Neural cell (in vitro differentiated cells): Measurements from ENCODE around the gene MR1. TPM values are rescaled to one million over a fixed set of nuclear protein-coding genes. Genes with fewer than 3 reads are reported as not detected.

Experiments
- H2AFZ ChIP-seq: fragments of 200-600, 300-800 bp; sonication (generic), shearing (Covaris generic); 2 replicates; pipeline ENCODE4 v1.6.0; 2014; ENCODE audit warnings: low read depth, mild to moderate bottlenecking, antibody characterized with exemption, low read length, moderate library complexity
- H3F3A ChIP-seq: fragments of 200-600 bp; shearing (Covaris generic); 2 replicates; pipeline ENCODE4 v1.6.1; 2016; ENCODE audit warnings: mild to moderate bottlenecking, moderate library complexity, mixed read lengths, antibody characterized with exemption, low read length; ENCODE audit not compliant: insufficient read depth, poor library complexity, severe bottlenecking
- H3K27ac ChIP-seq: fragments of 200-600, 300-800 bp; sonication (generic), shearing (Covaris generic); 2 replicates; pipeline ENCODE4 v1.5.1; 2014; ENCODE audit warnings: mild to moderate bottlenecking, low read length, moderate library complexity
- H3K27me3 ChIP-seq: fragments of 300-800, 200-600 bp; sonication (generic), shearing (Covaris generic); 2 replicates; pipeline ENCODE4 v1.6.0; 2014; ENCODE audit warnings: mild to moderate bottlenecking, low read depth, low read length, moderate library complexity; ENCODE audit not compliant: insufficient read depth
- H3K36me3 ChIP-seq: fragments of 300-800, 200-600 bp; sonication (generic), shearing (Covaris generic); 2 replicates; pipeline ENCODE4 v1.5.1; 2014; ENCODE audit warnings: mild to moderate bottlenecking, antibody characterized with exemption, low read length, moderate library complexity; ENCODE audit not compliant: insufficient read depth
- H3K4me2 ChIP-seq: fragments of 300-800, 200-600 bp; sonication (generic), shearing (Covaris generic); 2 replicates; pipeline ENCODE4 v1.6.0; 2014; ENCODE audit warnings: mild to moderate bottlenecking, low read length
- H3K4me3 ChIP-seq: fragments of 300-800, 200-600 bp; sonication (generic), shearing (Covaris generic); 2 replicates; pipeline ENCODE4 v1.5.1; 2014; ENCODE audit warnings: mild to moderate bottlenecking, low read length, moderate library complexity
- H3K79me2 ChIP-seq: fragments of 200-600 bp; shearing (Covaris generic); replicated peaks from 2 replicates; pipeline ENCODE4 v1.6.0; 2014; ENCODE audit warnings: mild to moderate bottlenecking, low read length, moderate library complexity; ENCODE audit not compliant: insufficient read depth
- H3K9ac ChIP-seq: fragments of 300-800, 200-600 bp; sonication (generic), shearing (Covaris generic); 2 replicates; pipeline ENCODE4 v1.6.1; 2016; ENCODE audit warnings: mild to moderate bottlenecking, low read length, mixed read lengths
- H3K9me2 ChIP-seq: fragments of 200-600 bp; shearing (Covaris generic); 2 replicates; pipeline ENCODE4 v1.6.1; 2016; ENCODE audit warnings: mild to moderate bottlenecking, low read length, mixed read lengths; ENCODE audit not compliant: insufficient read depth
- H3K9me3 ChIP-seq: fragments of 200-600, 300-800 bp; sonication (generic), shearing (Covaris generic); 2 replicates; pipeline ENCODE4 v1.6.1; 2016; ENCODE audit warnings: mild to moderate bottlenecking, mixed run types, low read length, moderate library complexity, mixed read lengths
- H4K20me1 ChIP-seq: fragments of 200-600 bp; shearing (Covaris generic); 2 replicates; pipeline ENCODE4 v1.6.1; 2016; ENCODE audit warnings: mild to moderate bottlenecking, mixed run types; ENCODE audit not compliant: insufficient read depth
- CTCF ChIP-seq: fragments of 450-650 bp; IDR thresholded peaks from 2 replicates; pipeline ENCODE4 v1.5.1; 2014; ENCODE audit warnings: antibody characterized with exemption, mild to moderate bottlenecking, moderate library complexity; ENCODE audit not compliant: poor library complexity, severe bottlenecking
- EP300 ChIP-seq: fragments of 450-650 bp; conservative IDR thresholded peaks from 2 replicates; pipeline ENCODE4 v1.6.1; 2014; ENCODE audit warnings: antibody characterized with exemption, mild to moderate bottlenecking, moderate library complexity; ENCODE audit not compliant: poor library complexity, severe bottlenecking
- EZH2 ChIP-seq: fragments of 200-600, 300-800 bp; shearing (Covaris generic), sonication (generic); IDR thresholded peaks from 2 replicates; pipeline ENCODE4 v1.6.1; 2014; ENCODE audit warnings: antibody characterized with exemption, low read length, borderline replicate concordance, mild to moderate bottlenecking; ENCODE audit not compliant: insufficient read depth, poor library complexity, severe bottlenecking
- MXI1 ChIP-seq: fragments of 450-650 bp; conservative IDR thresholded peaks from 2 replicates; pipeline ENCODE4 v1.6.1; 2014; ENCODE audit warnings: antibody characterized with exemption, mild to moderate bottlenecking; ENCODE audit not compliant: poor library complexity, severe bottlenecking
- POLR2AphosphoS5 ChIP-seq: IDR thresholded peaks from 2 replicates; pipeline ENCODE4 v1.6.1; 2012
- RAD21 ChIP-seq: fragments of 450-650 bp; conservative IDR thresholded peaks from 2 replicates; pipeline ENCODE4 v1.6.1; 2014; ENCODE audit warnings: antibody characterized with exemption, mild to moderate bottlenecking, moderate library complexity
- SMC3 ChIP-seq: fragments of 450-650 bp; conservative IDR thresholded peaks from 2 replicates; pipeline ENCODE4 v1.6.1; 2014; ENCODE audit warnings: antibody characterized with exemption, mild to moderate bottlenecking, moderate library complexity; ENCODE audit not compliant: poor library complexity
- TAF1 ChIP-seq: IDR thresholded peaks from 2 replicates; pipeline ENCODE4 v1.6.1; 2012; ENCODE audit warnings: low read depth
- polyA plus RNA-seq: library from polyadenylated mRNA; depleted of rRNA; stranded (reverse); fragments of >200 nt; gene quantifications from 2 replicates; pipeline ENCODE4 v1.2.3, GENCODE V29; 2014
- TF ChIP-seq, protein P1 (sequence below): IDR thresholded peaks from 2 replicates; pipeline ENCODE4 v1.6.1; 2012; ENCODE audit warnings: borderline replicate concordance

MR1 gene
- polyA plus RNA-seq, 1 donor from 2014 or later, result not detected

GRCh38 chr1:181089017-181089675, 55.4 kb downstream of the MR1 start:
- no peaks in the 10 kb centered on the region for H4K20me1 ChIP-seq
- TF ChIP-seq RAD21 (no peak), MXI1 (peak; percentile 59), EZH2 (no peak)
- TF ChIP-seq, protein P1, sequence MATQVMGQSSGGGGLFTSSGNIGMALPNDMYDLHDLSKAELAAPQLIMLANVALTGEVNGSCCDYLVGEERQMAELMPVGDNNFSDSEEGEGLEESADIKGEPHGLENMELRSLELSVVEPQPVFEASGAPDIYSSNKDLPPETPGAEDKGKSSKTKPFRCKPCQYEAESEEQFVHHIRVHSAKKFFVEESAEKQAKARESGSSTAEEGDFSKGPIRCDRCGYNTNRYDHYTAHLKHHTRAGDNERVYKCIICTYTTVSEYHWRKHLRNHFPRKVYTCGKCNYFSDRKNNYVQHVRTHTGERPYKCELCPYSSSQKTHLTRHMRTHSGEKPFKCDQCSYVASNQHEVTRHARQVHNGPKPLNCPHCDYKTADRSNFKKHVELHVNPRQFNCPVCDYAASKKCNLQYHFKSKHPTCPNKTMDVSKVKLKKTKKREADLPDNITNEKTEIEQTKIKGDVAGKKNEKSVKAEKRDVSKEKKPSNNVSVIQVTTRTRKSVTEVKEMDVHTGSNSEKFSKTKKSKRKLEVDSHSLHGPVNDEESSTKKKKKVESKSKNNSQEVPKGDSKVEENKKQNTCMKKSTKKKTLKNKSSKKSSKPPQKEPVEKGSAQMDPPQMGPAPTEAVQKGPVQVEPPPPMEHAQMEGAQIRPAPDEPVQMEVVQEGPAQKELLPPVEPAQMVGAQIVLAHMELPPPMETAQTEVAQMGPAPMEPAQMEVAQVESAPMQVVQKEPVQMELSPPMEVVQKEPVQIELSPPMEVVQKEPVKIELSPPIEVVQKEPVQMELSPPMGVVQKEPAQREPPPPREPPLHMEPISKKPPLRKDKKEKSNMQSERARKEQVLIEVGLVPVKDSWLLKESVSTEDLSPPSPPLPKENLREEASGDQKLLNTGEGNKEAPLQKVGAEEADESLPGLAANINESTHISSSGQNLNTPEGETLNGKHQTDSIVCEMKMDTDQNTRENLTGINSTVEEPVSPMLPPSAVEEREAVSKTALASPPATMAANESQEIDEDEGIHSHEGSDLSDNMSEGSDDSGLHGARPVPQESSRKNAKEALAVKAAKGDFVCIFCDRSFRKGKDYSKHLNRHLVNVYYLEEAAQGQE, result no peak
- no peaks in the 10 kb centered on the region for H3F3A ChIP-seq
- peak overlapping the region; percentile 91 for H3K4me3 ChIP-seq
- H3K27ac ChIP-seq, result peak overlapping the region; percentile 47
- no peak overlapping the region for H2AFZ ChIP-seq
- H3K9ac ChIP-seq, result peak overlapping the region; percentile 73
- no peaks in the 10 kb centered on the region for H3K9me3 ChIP-seq
- peaks cover 31% of the 10 kb centered on the region for H3K79me2 ChIP-seq
- peak overlapping the region; percentile 71 for H3K4me2 ChIP-seq
- H3K36me3 ChIP-seq, result no peaks in the 10 kb centered on the region
- H3K27me3 ChIP-seq, result no peaks in the 10 kb centered on the region
- no peaks in the 10 kb centered on the region for H3K9me2 ChIP-seq

DNA sequence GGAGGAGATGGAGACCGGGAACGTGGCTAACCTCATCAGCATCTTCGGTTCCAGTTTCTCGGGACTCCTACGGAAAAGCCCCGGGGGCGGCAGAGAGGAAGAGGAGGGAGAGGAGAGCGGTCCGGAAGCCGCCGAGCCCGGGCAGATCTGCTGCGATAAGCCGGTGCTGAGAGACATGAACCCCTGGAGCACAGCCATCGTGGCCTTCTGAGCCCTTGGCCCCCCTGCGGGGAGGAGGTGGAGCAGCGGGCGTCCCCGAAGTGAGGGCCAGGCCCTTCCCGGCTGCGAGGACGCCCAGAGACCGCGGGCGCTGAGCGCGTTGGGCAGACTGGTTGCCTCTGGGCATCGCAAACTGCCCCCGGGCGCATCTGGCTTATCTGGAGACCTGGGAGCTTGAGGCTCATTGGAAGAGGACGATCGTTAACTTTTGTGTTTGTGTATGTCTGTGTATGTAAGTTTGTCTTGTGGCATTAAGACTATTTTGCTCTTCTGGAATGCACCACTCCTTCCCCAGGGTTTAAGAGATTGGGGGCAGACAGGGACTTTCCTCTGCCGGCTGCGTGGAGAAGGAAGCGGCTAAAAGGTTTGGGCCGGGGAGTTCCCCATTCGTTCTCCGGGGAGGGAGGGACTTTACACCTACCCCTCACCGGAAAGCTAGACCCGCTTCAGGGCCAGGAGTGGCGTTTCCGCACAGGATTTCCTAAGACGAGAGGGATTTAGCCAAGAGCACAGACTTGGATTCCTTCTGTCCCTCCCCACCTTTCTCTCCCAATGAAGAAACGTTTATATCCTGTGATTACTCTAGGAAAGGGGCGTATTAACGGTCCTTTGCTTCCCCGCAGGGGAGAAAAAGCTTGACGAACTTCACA, 56.1 kb downstream of the MR1 start:
- peak overlapping the region; percentile 91 for H3K4me3 ChIP-seq
- H3K9me3 ChIP-seq, result no peaks in the 10 kb centered on the region
- no peaks in the 10 kb centered on the region for H3K36me3 ChIP-seq
- H3K4me2 ChIP-seq, result peak overlapping the region; percentile 66
- peaks cover 31% of the 10 kb centered on the region for H3K79me2 ChIP-seq
- no peaks in the 10 kb centered on the region for H3K27me3 ChIP-seq
- no peak overlapping the region for H2AFZ ChIP-seq
- no peaks in the 10 kb centered on the region for H3K9me2 ChIP-seq
- H3K27ac ChIP-seq, result no peak overlapping the region
- H3F3A ChIP-seq, result no peaks in the 10 kb centered on the region
- H4K20me1 ChIP-seq, result no peaks in the 10 kb centered on the region
- no peak for TF ChIP-seq EZH2
- no peak for TF ChIP-seq MXI1
- no peak for TF ChIP-seq EP300
- peak; percentile 14 for TF ChIP-seq POLR2AphosphoS5
- TF ChIP-seq, protein P1, result no peak
- peak; percentile 23 for TF ChIP-seq SMC3
- no peak for TF ChIP-seq CTCF
- peak; percentile 37 for TF ChIP-seq RAD21
- no peak for TF ChIP-seq TAF1
- H3K9ac ChIP-seq, result peak overlapping the region; percentile 73
